Lower lobe of right lung (tissue), 2 donors: ENCODE data around the gene FLYWCH2. TPM values are rescaled to one million over a fixed set of nuclear protein-coding genes. Genes with fewer than 3 reads are reported as not detected.
A peak's percentile ranks its signal among the peaks of the same experiment; 100 is the strongest.
"Not testable (repeated sequence)": the region's sequence is repeated elsewhere in the genome, so short reads cannot be mapped to it uniquely, and the experiment has no call there.

Experiments
- ATAC-seq, 2 donors: fragments of 200-7000 bp; cut with Tn5 transposase; one replicate each; pipeline ENCODE4 v1.9.1; 2020 to 2022; ENCODE audit warnings: mild to moderate bottlenecking in 2 of 2, moderate library complexity in 2 of 2
- DNase-seq: peaks from one replicate; pipeline ENCODE4 v3.0.0-alpha.2; 2020
- H3K27ac ChIP-seq: fragments of 200-600 bp; one replicate; pipeline ENCODE4 v1.8.0; 2022
- H3K27me3 ChIP-seq: fragments of 200-600 bp; one replicate; pipeline ENCODE4 v1.8.0; 2022; ENCODE audit warnings: low read depth
- H3K36me3 ChIP-seq: fragments of 200-600 bp; one replicate; pipeline ENCODE4 v1.8.0; 2022; ENCODE audit warnings: mild to moderate bottlenecking
- H3K4me1 ChIP-seq: fragments of 200-600 bp; one replicate; pipeline ENCODE4 v1.8.0; 2022
- H3K4me3 ChIP-seq: fragments of 200-600 bp; one replicate; pipeline ENCODE4 v1.8.0; 2022; ENCODE audit warnings: mild to moderate bottlenecking
- H3K9me3 ChIP-seq: fragments of 200-600 bp; one replicate; pipeline ENCODE4 v1.8.0; 2022
- intact Hi-C: fragments of 100-400 bp; cut with DNase I; formaldehyde crosslinking; loops from one replicate; pipeline ENCODE4 v1.11.0; 2022
- total RNA-seq: library from RNA; stranded (reverse); fragmentation: NEBNext Ultra II Directional; extraction: Animal tissue kit (Norgen Biotek cat#: 25700); gene quantifications from one replicate; pipeline ENCODE4 v1.2.1, GENCODE V29; 2021
- TF ChIP-seq, protein P1 (sequence below): fragments of 200-600 bp; IDR thresholded peaks from one replicate; pipeline ENCODE4 v1.8.0; 2022; ENCODE audit warnings: antibody characterized with exemption, mild to moderate bottlenecking
- donor health status: DM: no; HTN: yes; CAD: no; lungs with severe emphysema.

Gene FLYWCH2
- total RNA-seq, 1 donor from 2014 or later = 27.8 TPM

DNA sequence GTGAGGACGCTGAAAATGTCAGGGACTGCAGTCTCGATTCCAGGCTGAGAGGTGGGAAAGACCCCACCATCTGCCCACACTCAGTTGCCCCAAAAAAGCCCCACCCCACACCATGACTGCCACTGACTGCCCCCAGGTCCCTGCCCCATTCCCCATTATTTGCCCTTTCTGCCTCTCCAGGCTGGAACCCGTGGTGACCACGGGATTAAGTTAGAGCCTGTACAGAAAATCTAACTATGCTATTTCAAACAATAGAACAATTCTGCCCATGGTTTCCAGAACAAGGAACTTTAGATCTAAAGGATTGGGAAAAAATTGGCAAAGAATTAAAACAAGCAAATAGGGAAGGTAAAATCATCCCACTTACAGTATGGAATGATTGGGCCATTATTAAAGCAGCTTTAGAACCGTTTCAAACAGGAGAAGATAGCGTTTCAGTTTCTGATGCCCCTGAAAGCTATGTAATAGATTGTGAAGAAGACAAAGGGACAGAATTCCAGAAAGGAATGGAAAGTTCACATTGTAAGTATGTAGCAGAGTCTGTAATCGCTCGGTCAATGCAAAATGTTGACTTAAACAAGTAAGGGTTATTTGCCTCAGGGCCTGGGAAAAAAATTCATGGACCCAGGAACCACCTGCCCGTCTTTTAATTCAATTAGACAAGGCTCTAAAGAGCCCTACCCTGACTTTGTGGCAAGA, 43.1 kb downstream of the FLYWCH2 start:
- no peak for ATAC-seq
- Histone ChIP-seq H3K4me1 (peaks cover 10% of the 10 kb centered on the region), H3K4me3 (no peak overlapping the region), H3K27ac (no peak overlapping the region), H3K9me3 (no peaks in the 10 kb centered on the region), H3K27me3 (no peaks in the 10 kb centered on the region), H3K36me3 (peaks cover 36% of the 10 kb centered on the region)
- intact Hi-C loops = loop anchor here (10.0 kb wide), 1 partner anchor 51 kb away; no protein-coding TSS in a partner anchor
- TF ChIP-seq, protein P1, sequence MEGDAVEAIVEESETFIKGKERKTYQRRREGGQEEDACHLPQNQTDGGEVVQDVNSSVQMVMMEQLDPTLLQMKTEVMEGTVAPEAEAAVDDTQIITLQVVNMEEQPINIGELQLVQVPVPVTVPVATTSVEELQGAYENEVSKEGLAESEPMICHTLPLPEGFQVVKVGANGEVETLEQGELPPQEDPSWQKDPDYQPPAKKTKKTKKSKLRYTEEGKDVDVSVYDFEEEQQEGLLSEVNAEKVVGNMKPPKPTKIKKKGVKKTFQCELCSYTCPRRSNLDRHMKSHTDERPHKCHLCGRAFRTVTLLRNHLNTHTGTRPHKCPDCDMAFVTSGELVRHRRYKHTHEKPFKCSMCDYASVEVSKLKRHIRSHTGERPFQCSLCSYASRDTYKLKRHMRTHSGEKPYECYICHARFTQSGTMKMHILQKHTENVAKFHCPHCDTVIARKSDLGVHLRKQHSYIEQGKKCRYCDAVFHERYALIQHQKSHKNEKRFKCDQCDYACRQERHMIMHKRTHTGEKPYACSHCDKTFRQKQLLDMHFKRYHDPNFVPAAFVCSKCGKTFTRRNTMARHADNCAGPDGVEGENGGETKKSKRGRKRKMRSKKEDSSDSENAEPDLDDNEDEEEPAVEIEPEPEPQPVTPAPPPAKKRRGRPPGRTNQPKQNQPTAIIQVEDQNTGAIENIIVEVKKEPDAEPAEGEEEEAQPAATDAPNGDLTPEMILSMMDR = no peak
- DNase-seq = no peak

DNA sequence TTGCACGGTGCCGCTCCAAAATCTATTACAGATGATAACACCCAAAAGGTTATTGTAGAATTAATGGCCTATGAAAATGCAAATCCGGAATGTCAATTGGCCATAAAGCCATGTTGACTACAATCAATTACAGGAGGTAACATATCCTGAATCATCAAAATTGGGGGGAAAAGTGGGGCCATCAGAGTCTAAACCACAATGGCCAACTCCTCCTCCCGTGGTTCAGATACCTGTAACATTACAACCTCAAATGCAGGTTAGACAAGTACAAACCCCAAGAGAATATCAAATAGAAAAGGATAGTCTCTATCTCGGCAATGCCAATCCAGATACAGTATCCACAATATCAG, 43.6 kb downstream of the FLYWCH2 start:
- H3K36me3 ChIP-seq = peaks cover 35% of the 10 kb centered on the region
- TF ChIP-seq, protein P1 = no peak

DNA sequence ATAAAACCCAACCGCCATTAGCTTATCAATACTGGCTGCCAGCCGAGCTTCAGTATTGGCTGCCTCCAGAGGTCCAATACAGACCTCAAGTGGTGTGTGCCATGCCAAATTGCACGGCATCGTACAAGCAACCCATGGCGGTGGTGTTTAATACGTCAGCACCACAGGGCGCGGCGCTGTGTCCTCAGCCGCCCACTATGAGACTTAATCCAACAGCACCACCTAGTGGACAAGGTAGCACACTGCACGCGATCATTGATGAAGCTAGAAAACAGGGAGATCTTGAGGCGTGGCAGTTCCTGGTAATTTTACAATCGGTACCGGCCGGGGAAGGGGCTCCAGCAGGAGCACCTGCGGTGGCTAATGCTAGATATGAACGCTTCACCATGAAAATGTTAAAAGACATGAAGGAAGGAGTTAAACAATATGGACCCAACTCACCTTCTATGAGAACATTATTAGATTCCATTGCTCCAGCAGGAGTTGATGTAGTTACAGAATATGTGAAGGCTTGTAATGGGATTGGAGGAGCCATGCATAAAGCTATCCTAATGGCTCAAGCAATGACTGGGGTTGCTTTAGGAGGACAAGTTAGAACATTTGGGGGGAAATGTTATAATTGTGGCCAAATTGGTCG, 44.1 kb downstream of the FLYWCH2 start:
- DNase-seq (peak; percentile 94), ATAC-seq (peak; percentile 95 to 97)
- H3K4me1 ChIP-seq = peaks cover 10% of the 10 kb centered on the region
- H3K9me3 ChIP-seq = no peaks in the 10 kb centered on the region
- no peak overlapping the region for H3K27ac ChIP-seq
- TF ChIP-seq, protein P1 = peak; percentile 99
- H3K36me3 ChIP-seq = peaks cover 33% of the 10 kb centered on the region
- intact Hi-C loops = loop anchor here (10.0 kb wide), 1 partner anchor 52 kb away; no protein-coding TSS in a partner anchor
- no peaks in the 10 kb centered on the region for H3K27me3 ChIP-seq
- H3K4me3 ChIP-seq = no peak overlapping the region

More for the DNA sequence above, 43.6 kb downstream of the FLYWCH2 start:
- Histone ChIP-seq H3K4me3 (no peak overlapping the region), H3K4me1 (peaks cover 10% of the 10 kb centered on the region), H3K27me3 (no peaks in the 10 kb centered on the region), H3K9me3 (no peaks in the 10 kb centered on the region), H3K27ac (no peak overlapping the region)
- intact Hi-C loops = loop anchor here (10.0 kb wide), 1 partner anchor 52 kb away; no protein-coding TSS in a partner anchor
- ATAC-seq (no peak), DNase-seq (no peak)

DNA sequence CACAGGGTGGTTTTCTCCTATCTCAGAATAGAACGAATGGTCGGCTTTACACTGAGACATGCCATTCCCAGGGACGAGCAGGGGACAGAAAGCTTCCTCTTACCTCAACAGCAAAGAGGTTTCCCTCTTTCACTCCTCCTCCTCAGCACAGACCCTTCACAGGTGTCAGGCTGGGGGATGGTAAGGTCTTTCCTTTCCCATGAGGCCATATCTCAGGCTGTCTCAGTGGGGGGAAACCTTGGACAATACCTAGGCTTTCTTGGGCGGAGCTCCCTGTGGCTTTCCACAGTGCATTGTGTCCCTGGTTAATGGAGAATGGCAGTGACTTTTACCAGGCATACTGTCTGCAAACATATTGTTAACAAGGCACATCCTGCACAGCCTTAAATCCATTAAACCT, 45.1 kb downstream of the FLYWCH2 start:
- not testable (repeated sequence) for H3K27me3 ChIP-seq, H3K27ac ChIP-seq, H3K9me3 ChIP-seq, ATAC-seq, H3K4me1 ChIP-seq, DNase-seq, H3K4me3 ChIP-seq
- peaks cover 33% of the 10 kb centered on the region for H3K36me3 ChIP-seq
- intact Hi-C loops = loop anchor here (10.0 kb wide), 1 partner anchor 53 kb away; no protein-coding TSS in a partner anchor

DNA sequence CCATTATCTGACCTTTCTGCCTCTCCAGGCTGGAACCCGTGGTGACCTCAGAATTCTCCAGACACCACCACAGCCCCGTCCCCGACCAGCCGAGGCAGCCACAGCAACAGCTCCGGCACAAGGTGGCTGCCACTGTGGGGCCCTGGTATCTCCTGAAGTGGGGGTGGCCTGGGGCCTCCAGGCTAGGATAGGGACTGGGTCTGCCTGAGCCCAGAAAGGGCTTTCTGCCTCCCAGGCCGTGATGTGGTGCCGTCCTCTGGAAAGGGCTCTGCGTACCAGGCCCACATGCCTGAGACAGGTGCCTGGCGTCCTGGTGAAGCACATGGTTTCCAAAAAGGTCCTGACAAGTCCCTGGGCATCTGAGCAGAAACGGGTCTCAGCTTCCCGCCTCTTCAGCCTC, 45.8 kb downstream of the FLYWCH2 start:
- DNase-seq = no peak

More for the DNA sequence above, 45.8 kb downstream of the FLYWCH2 start:
- Histone ChIP-seq H3K36me3 (peaks cover 39% of the 10 kb centered on the region), H3K9me3 (no peaks in the 10 kb centered on the region), H3K27me3 (no peaks in the 10 kb centered on the region), H3K27ac (no peak overlapping the region), H3K4me1 (peaks cover 10% of the 10 kb centered on the region), H3K4me3 (no peak overlapping the region)
- intact Hi-C loops = loop anchor here (10.0 kb wide), 1 partner anchor 54 kb away; no protein-coding TSS in a partner anchor
- ATAC-seq = no peak
- TF ChIP-seq, protein P1 = no peak
